Subcutaneous abdominal adipose tissue (tissue), 5 donors: ENCODE results near the gene ZNF655.

Source experiments
- H3K27ac ChIP-seq: one replicate; pipeline ENCODE4 v1.7.0; 2013; ENCODE audit warnings: low read depth, mild to moderate bottlenecking, inconsistent platforms, low read length, moderate library complexity
- H3K27me3 ChIP-seq, 5 donors: one replicate each; pipeline ENCODE4 v1.7.0; 2013; ENCODE audit warnings: low read length in 5 of 5, inconsistent platforms in 1 of 5; ENCODE audit not compliant: control insufficient read depth in 5 of 5, insufficient read depth in 4 of 5
- H3K36me3 ChIP-seq, 5 donors: one replicate each; pipeline ENCODE4 v1.7.0; 2013; ENCODE audit warnings: low read length in 5 of 5; ENCODE audit not compliant: control insufficient read depth in 5 of 5, insufficient read depth in 5 of 5
- H3K4me1 ChIP-seq, 5 donors: one replicate each; pipeline ENCODE4 v1.7.0; 2013; ENCODE audit warnings: low read length in 5 of 5, mild to moderate bottlenecking in 3 of 5, moderate library complexity in 1 of 5; ENCODE audit not compliant: control insufficient read depth in 5 of 5, insufficient read depth in 5 of 5
- H3K4me3 ChIP-seq, 5 donors: one replicate each; pipeline ENCODE4 v1.7.0; 2013; ENCODE audit warnings: low read length in 5 of 5, low read depth in 1 of 5
- H3K9ac ChIP-seq, 5 donors: one replicate each; pipeline ENCODE4 v1.7.0; 2013; ENCODE audit warnings: low read length in 5 of 5, mild to moderate bottlenecking in 4 of 5, moderate library complexity in 3 of 5
- H3K9me3 ChIP-seq, 5 donors: one replicate each; pipeline ENCODE4 v1.7.0; 2013; ENCODE audit warnings: low read length in 5 of 5; ENCODE audit not compliant: control insufficient read depth in 5 of 5
- donor health status: healthy.
- donor health status: healthy.
- donor health status: healthy.
- donor health status: healthy.
- donor health status: healthy.

ZNF655 gene

GRCh38 chr7:99619571-99620130 lies 61.2 kb downstream of the ZNF655 start:
- Histone ChIP-seq H3K27ac (no peak overlapping the region), H3K36me3 (peaks cover 11 to 62% (median 61%) of the 10 kb centered on the region in 5 donors), H3K4me1 (peaks cover 0 to 21% (median 21%) of the 10 kb centered on the region in 5 donors), H3K27me3 (no peaks in the 10 kb centered on the region), H3K9ac (no peak overlapping the region), H3K9me3 (no peaks in the 10 kb centered on the region), H3K4me3 (no peak overlapping the region)

GRCh38 chr7:99621271-99621670 lies 62.8 kb downstream of the ZNF655 start:
- Histone ChIP-seq H3K4me1 (peaks cover 0 to 19% (median 17%) of the 10 kb centered on the region in 5 donors), H3K27me3 (no peaks in the 10 kb centered on the region), H3K9me3 (no peaks in the 10 kb centered on the region), H3K36me3 (peaks cover 11 to 78% (median 77%) of the 10 kb centered on the region in 5 donors), H3K4me3 (no peak overlapping the region), H3K9ac (no peak overlapping the region), H3K27ac (no peak overlapping the region)

GRCh38 chr7:99622596-99622995 lies 64.2 kb downstream of the ZNF655 start:
- no peaks in the 10 kb centered on the region for H3K27me3 ChIP-seq
- no peak overlapping the region for H3K9ac ChIP-seq
- H3K4me3 ChIP-seq = no peak overlapping the region
- H3K27ac ChIP-seq = no peak overlapping the region
- H3K36me3 ChIP-seq = peaks cover 24 to 91% (median 90%) of the 10 kb centered on the region in 5 donors
- no peaks in the 10 kb centered on the region for H3K9me3 ChIP-seq
- H3K4me1 ChIP-seq = peaks cover 0 to 10% (median 6%) of the 10 kb centered on the region in 5 donors

DNA sequence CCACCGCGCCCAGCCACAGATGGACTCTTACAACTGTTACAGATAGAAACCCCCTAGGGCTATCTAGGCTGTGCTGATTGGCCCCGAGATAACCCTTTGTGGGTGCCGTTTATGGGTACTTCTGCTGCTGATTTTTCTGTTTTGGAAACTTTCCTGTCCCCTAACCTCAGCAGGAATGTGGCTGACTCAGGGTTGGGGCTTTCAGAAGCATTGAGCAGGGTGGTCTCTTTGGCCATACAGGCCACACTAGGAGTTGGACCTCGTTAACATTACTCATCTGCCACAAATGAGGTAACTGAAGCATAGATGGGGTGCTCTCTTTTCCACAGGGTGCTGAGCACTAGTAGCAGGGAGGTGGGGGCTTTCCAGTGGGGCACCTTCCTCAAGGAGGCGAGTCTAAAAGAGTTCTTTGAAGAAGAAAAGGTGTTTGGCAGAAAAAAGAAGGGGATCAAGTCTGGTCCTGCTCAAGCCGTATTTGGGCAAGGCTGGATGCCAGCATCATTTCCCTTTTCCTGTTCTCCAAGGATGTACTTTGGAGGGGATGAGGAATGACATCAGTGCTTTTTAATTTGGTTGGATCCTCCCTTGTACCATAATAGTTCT lies 64.8 kb downstream of the ZNF655 start:
- peaks cover 0 to 6% (median 0%) of the 10 kb centered on the region in 5 donors for H3K4me1 ChIP-seq
- H3K27ac ChIP-seq = no peak overlapping the region
- H3K4me3 ChIP-seq = no peak overlapping the region
- H3K9me3 ChIP-seq = no peaks in the 10 kb centered on the region
- H3K9ac ChIP-seq = peak overlapping the region in 2 of 5 donors; percentile 31 to 39
- H3K36me3 ChIP-seq = peaks cover 25 to 97% (median 94%) of the 10 kb centered on the region in 5 donors
- H3K27me3 ChIP-seq = no peaks in the 10 kb centered on the region

GRCh38 chr7:99623702-99624447 lies 65.4 kb downstream of the ZNF655 start:
- no peaks in the 10 kb centered on the region for H3K27me3 ChIP-seq
- no peak overlapping the region for H3K4me3 ChIP-seq
- no peak overlapping the region for H3K27ac ChIP-seq
- peaks cover 0 to 6% (median 0%) of the 10 kb centered on the region in 5 donors for H3K4me1 ChIP-seq
- H3K9ac ChIP-seq = peak overlapping the region in 1 of 5 donors; percentile 31
- no peaks in the 10 kb centered on the region for H3K9me3 ChIP-seq
- H3K36me3 ChIP-seq = peaks cover 25 to 100% (median 96%) of the 10 kb centered on the region in 5 donors

DNA sequence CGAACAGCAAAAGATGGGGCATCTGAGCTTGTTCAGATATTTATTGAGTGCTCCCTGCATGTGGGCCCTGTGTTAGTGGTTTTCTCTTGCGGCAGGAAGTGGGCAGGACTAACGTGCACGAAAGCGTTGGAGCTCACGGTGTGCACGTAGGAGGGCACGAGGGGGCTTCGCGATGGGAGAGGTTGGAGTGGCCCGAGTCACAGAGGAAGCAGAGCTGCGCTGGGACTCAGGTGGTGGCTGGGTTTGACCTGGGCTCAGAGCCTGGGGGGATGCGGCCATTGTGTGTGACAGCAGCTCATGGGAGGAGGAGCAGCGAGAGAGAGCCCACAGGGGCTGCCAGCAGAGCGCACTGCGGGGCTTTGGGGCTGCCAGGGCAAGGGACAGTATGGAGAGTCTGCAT lies 66.0 kb downstream of the ZNF655 start:
- Histone ChIP-seq H3K27ac (no peak overlapping the region), H3K36me3 (peaks cover 20 to 100% (median 99%) of the 10 kb centered on the region in 5 donors)

GRCh38 chr7:99625321-99625720 lies 66.9 kb downstream of the ZNF655 start:
- Histone ChIP-seq H3K9me3 (no peaks in the 10 kb centered on the region), H3K36me3 (peaks cover 20 to 100% (median 99%) of the 10 kb centered on the region in 5 donors), H3K4me3 (no peak overlapping the region), H3K9ac (no peak overlapping the region), H3K4me1 (peaks cover 0 to 6% (median 0%) of the 10 kb centered on the region in 5 donors), H3K27ac (no peak overlapping the region), H3K27me3 (no peaks in the 10 kb centered on the region)

More for the DNA sequence above, 66.0 kb downstream of the ZNF655 start:
- H3K4me3 ChIP-seq = no peak overlapping the region
- no peaks in the 10 kb centered on the region for H3K9me3 ChIP-seq
- H3K27me3 ChIP-seq = no peaks in the 10 kb centered on the region
- H3K4me1 ChIP-seq = peaks cover 0 to 6% (median 0%) of the 10 kb centered on the region in 5 donors
- no peak overlapping the region for H3K9ac ChIP-seq

- Histone ChIP-seq H3K36me3 (peaks cover 20 to 100% (median 98%) of the 10 kb centered on the region in 5 donors), H3K9ac (peak overlapping the region in 1 of 5 donors; percentile 22)
Observed at GRCh38 chr7:99625961-99626360, 67.5 kb downstream of the ZNF655 start.

More at GRCh38 chr7:99625961-99626360, 67.5 kb downstream of the ZNF655 start:
- H3K4me3 ChIP-seq = no peak overlapping the region
- H3K27me3 ChIP-seq = no peaks in the 10 kb centered on the region
- no peaks in the 10 kb centered on the region for H3K9me3 ChIP-seq
- H3K4me1 ChIP-seq = peaks cover 0 to 6% (median 0%) of the 10 kb centered on the region in 5 donors
- no peak overlapping the region for H3K27ac ChIP-seq
